Stomach smooth muscle (tissue), 2 donors: ENCODE data around the gene DCAF8L2.

Experiments used
- H3K27ac ChIP-seq: one replicate; pipeline ENCODE4 v1.7.0; 2013; ENCODE audit warnings: mild to moderate bottlenecking, low read length, inconsistent platforms
- H3K27me3 ChIP-seq, 2 donors: one replicate each; pipeline ENCODE4 v1.7.0; 2013; ENCODE audit warnings: low read length in 2 of 2; ENCODE audit not compliant: insufficient read depth in 2 of 2, control insufficient read depth in 1 of 2
- H3K36me3 ChIP-seq, 2 donors: one replicate each; pipeline ENCODE4 v1.7.0; 2013; ENCODE audit warnings: low read length in 2 of 2; ENCODE audit not compliant: control insufficient read depth in 2 of 2, insufficient read depth in 2 of 2
- H3K4me1 ChIP-seq: one replicate; pipeline ENCODE4 v1.7.0; 2013; ENCODE audit warnings: low read length; ENCODE audit not compliant: control insufficient read depth, insufficient read depth
- H3K4me3 ChIP-seq, 2 donors: one replicate each; pipeline ENCODE4 v1.7.0; 2013; ENCODE audit warnings: low read length in 2 of 2
- H3K9ac ChIP-seq, 2 donors: one replicate each; pipeline ENCODE4 v1.7.0; 2013; ENCODE audit warnings: low read length in 2 of 2, mild to moderate bottlenecking in 1 of 2
- H3K9me3 ChIP-seq, 2 donors: one replicate each; pipeline ENCODE4 v1.7.0; 2013; ENCODE audit warnings: low read length in 2 of 2; ENCODE audit not compliant: control insufficient read depth in 2 of 2
- donor health status: healthy.
- donor health status: Pancreatic carcinoma.

DCAF8L2 gene

GRCh38 chrX:27599928-27600327 is 9.8 kb downstream of the DCAF8L2 start:
- H3K27ac ChIP-seq, result no peak overlapping the region
- no peak overlapping the region for H3K9ac ChIP-seq
- H3K4me3 ChIP-seq, result no peak overlapping the region
- no peaks in the 10 kb centered on the region for H3K36me3 ChIP-seq
- no peaks in the 10 kb centered on the region for H3K27me3 ChIP-seq
- H3K4me1 ChIP-seq, result no peaks in the 10 kb centered on the region
- no peaks in the 10 kb centered on the region for H3K9me3 ChIP-seq

GRCh38 chrX:27600686-27601085 is 10.5 kb downstream of the DCAF8L2 start:
- Histone ChIP-seq H3K36me3 (no peaks in the 10 kb centered on the region), H3K9me3 (no peaks in the 10 kb centered on the region), H3K4me1 (no peaks in the 10 kb centered on the region), H3K4me3 (no peak overlapping the region), H3K9ac (no peak overlapping the region), H3K27me3 (no peaks in the 10 kb centered on the region), H3K27ac (no peak overlapping the region)

- Histone ChIP-seq H3K27ac (no peak overlapping the region), H3K36me3 (no peaks in the 10 kb centered on the region), H3K4me3 (no peak overlapping the region), H3K4me1 (no peaks in the 10 kb centered on the region), H3K27me3 (no peaks in the 10 kb centered on the region), H3K9ac (no peak overlapping the region), H3K9me3 (no peaks in the 10 kb centered on the region)
These were observed 18.5 kb downstream of the DCAF8L2 start for GRCh38 chrX:27608671-27609070.

- Histone ChIP-seq H3K9me3 (no peaks in the 10 kb centered on the region), H3K4me3 (no peak overlapping the region), H3K27ac (no peak overlapping the region), H3K4me1 (no peaks in the 10 kb centered on the region), H3K36me3 (no peaks in the 10 kb centered on the region), H3K9ac (no peak overlapping the region), H3K27me3 (no peaks in the 10 kb centered on the region)
These were observed 29.3 kb downstream of the DCAF8L2 start for GRCh38 chrX:27619459-27619858.

GRCh38 chrX:27619975-27620374 is 29.8 kb downstream of the DCAF8L2 start:
- H3K36me3 ChIP-seq, result no peaks in the 10 kb centered on the region
- H3K9ac ChIP-seq, result no peak overlapping the region
- no peak overlapping the region for H3K4me3 ChIP-seq
- H3K27me3 ChIP-seq, result no peaks in the 10 kb centered on the region
- H3K27ac ChIP-seq, result no peak overlapping the region
- no peaks in the 10 kb centered on the region for H3K9me3 ChIP-seq
- no peaks in the 10 kb centered on the region for H3K4me1 ChIP-seq

- Histone ChIP-seq H3K9ac (no peak overlapping the region), H3K4me1 (no peaks in the 10 kb centered on the region), H3K4me3 (no peak overlapping the region), H3K27me3 (no peaks in the 10 kb centered on the region), H3K9me3 (no peaks in the 10 kb centered on the region), H3K27ac (no peak overlapping the region), H3K36me3 (no peaks in the 10 kb centered on the region)
These were observed 32.7 kb downstream of the DCAF8L2 start for GRCh38 chrX:27622883-27623282.

- no peaks in the 10 kb centered on the region for H3K9me3 ChIP-seq
- H3K4me3 ChIP-seq, result no peak overlapping the region
- no peaks in the 10 kb centered on the region for H3K27me3 ChIP-seq
- no peak overlapping the region for H3K9ac ChIP-seq
- H3K4me1 ChIP-seq, result no peaks in the 10 kb centered on the region
- H3K36me3 ChIP-seq, result no peaks in the 10 kb centered on the region
- H3K27ac ChIP-seq, result no peak overlapping the region
These were observed 35.9 kb downstream of the DCAF8L2 start for GRCh38 chrX:27626066-27626465.

GRCh38 chrX:27633328-27633727 is 43.2 kb downstream of the DCAF8L2 start:
- no peaks in the 10 kb centered on the region for H3K4me1 ChIP-seq
- H3K36me3 ChIP-seq, result no peaks in the 10 kb centered on the region
- H3K27ac ChIP-seq, result no peak overlapping the region
- H3K4me3 ChIP-seq, result no peak overlapping the region
- no peaks in the 10 kb centered on the region for H3K9me3 ChIP-seq
- H3K9ac ChIP-seq, result no peak overlapping the region
- H3K27me3 ChIP-seq, result no peaks in the 10 kb centered on the region

- Histone ChIP-seq H3K36me3 (no peaks in the 10 kb centered on the region), H3K27ac (no peak overlapping the region), H3K4me3 (no peak overlapping the region), H3K27me3 (no peaks in the 10 kb centered on the region), H3K9ac (no peak overlapping the region), H3K4me1 (no peaks in the 10 kb centered on the region), H3K9me3 (no peaks in the 10 kb centered on the region)
These were observed 66.4 kb downstream of the DCAF8L2 start for GRCh38 chrX:27656581-27656980.

GRCh38 chrX:27660878-27661277 is 70.7 kb downstream of the DCAF8L2 start:
- no peaks in the 10 kb centered on the region for H3K9me3 ChIP-seq
- no peak overlapping the region for H3K4me3 ChIP-seq
- no peak overlapping the region for H3K9ac ChIP-seq
- no peak overlapping the region for H3K27ac ChIP-seq
- no peaks in the 10 kb centered on the region for H3K4me1 ChIP-seq
- no peaks in the 10 kb centered on the region for H3K36me3 ChIP-seq
- no peaks in the 10 kb centered on the region for H3K27me3 ChIP-seq

- H3K9ac ChIP-seq, result no peak overlapping the region
- H3K9me3 ChIP-seq, result no peaks in the 10 kb centered on the region
- H3K4me1 ChIP-seq, result no peaks in the 10 kb centered on the region
- no peak overlapping the region for H3K27ac ChIP-seq
- no peaks in the 10 kb centered on the region for H3K27me3 ChIP-seq
- no peak overlapping the region for H3K4me3 ChIP-seq
- no peaks in the 10 kb centered on the region for H3K36me3 ChIP-seq
These were observed 81.1 kb downstream of the DCAF8L2 start for GRCh38 chrX:27671234-27671633.

- H3K27me3 ChIP-seq, result no peaks in the 10 kb centered on the region
- H3K9ac ChIP-seq, result no peak overlapping the region
These were observed 84.3 kb downstream of the DCAF8L2 start for GRCh38 chrX:27674491-27674890.

More at GRCh38 chrX:27674491-27674890, 84.3 kb downstream of the DCAF8L2 start:
- Histone ChIP-seq H3K9me3 (no peaks in the 10 kb centered on the region), H3K36me3 (no peaks in the 10 kb centered on the region), H3K4me3 (no peak overlapping the region), H3K27ac (no peak overlapping the region), H3K4me1 (no peaks in the 10 kb centered on the region)
